A673 (cell line): Measurements from ENCODE around the gene EPHA8. TPM values are rescaled to one million over a fixed set of nuclear protein-coding genes. Genes with fewer than 3 reads are reported as not detected.

ENCODE experiments used
- BruUV-seq: library from RNA; stranded (reverse); fragments of 400-500 nt; replicated peaks from 2 replicates; lab custom pipeline; 2021; lab: Mats Ljungman, UMichigan
- CTCF ChIA-PET: fragments of 300-600 bp; sonication (Branson Sonifier 250); formaldehyde crosslinking; loops from one replicate; lab custom pipeline; 2022; ENCODE audit warnings: antibody characterized with exemption; lab: Charles Lee
- POLR2A ChIA-PET: fragments of 300-600 bp; sonication (Branson Sonifier 250); formaldehyde crosslinking; loops from one replicate; lab custom pipeline; 2022; ENCODE audit warnings: antibody characterized with exemption; ENCODE audit not compliant: low non-redundant PET; lab: Charles Lee
- DNase-seq: peaks from one replicate; pipeline ENCODE4 v3.0.0-alpha.2; 2015; ENCODE audit warnings: low spot score
- H3K27ac ChIP-seq: fragments of 200-600 bp; sonication (generic); 2 replicates; pipeline ENCODE4 v1.5.1; 2016; ENCODE audit warnings: mixed run types, low read depth, mild to moderate bottlenecking, mixed read lengths, antibody characterized with exemption, low read length; ENCODE audit not compliant: poor library complexity, severe bottlenecking
- H3K27me3 ChIP-seq: fragments of 200-600 bp; sonication (generic); replicated peaks from 2 replicates; pipeline ENCODE4 v1.6.1; 2017; ENCODE audit warnings: mixed run types, low read depth, mild to moderate bottlenecking, mixed read lengths, antibody characterized with exemption, low read length; ENCODE audit not compliant: insufficient read depth, poor library complexity
- H3K36me3 ChIP-seq: fragments of 200-600 bp; sonication (generic); 2 replicates; pipeline ENCODE4 v1.6.1; 2016; ENCODE audit warnings: mixed run types, mild to moderate bottlenecking, mixed read lengths, antibody characterized with exemption, low read length; ENCODE audit not compliant: insufficient read depth, poor library complexity, severe bottlenecking
- H3K4me1 ChIP-seq: fragments of 200-600 bp; sonication (generic); 2 replicates; pipeline ENCODE4 v1.6.1; 2017; ENCODE audit warnings: mixed run types, mild to moderate bottlenecking, mixed read lengths, antibody characterized with exemption, low read length; ENCODE audit not compliant: insufficient read depth, poor library complexity, severe bottlenecking
- H3K4me3 ChIP-seq: fragments of 200-600 bp; sonication (generic); 2 replicates; pipeline ENCODE4 v1.5.1; 2016; ENCODE audit warnings: low read depth, mixed run types, mild to moderate bottlenecking, mixed read lengths, low read length; ENCODE audit not compliant: poor library complexity, severe bottlenecking
- H3K9me3 ChIP-seq: fragments of 200-600 bp; sonication (generic); 2 replicates; pipeline ENCODE4 v1.6.1; 2016; ENCODE audit warnings: mixed run types, low read depth, mild to moderate bottlenecking, mixed read lengths, antibody characterized with exemption, low read length; ENCODE audit not compliant: poor library complexity, severe bottlenecking
- CTCF ChIP-seq: fragments of 300-800, 200-600 bp; sonication (generic); conservative IDR thresholded peaks from 2 replicates; pipeline ENCODE4 v1.5.1; 2017; ENCODE audit warnings: low read depth, mild to moderate bottlenecking, antibody characterized with exemption, low read length, moderate library complexity, mixed read lengths
- EZH2 ChIP-seq: fragments of 200-600 bp; sonication (generic); IDR thresholded peaks from 2 replicates; pipeline ENCODE4 v1.6.1; 2017; ENCODE audit warnings: borderline replicate concordance, low read depth, mild to moderate bottlenecking, mixed read lengths, antibody characterized with exemption, low read length; ENCODE audit not compliant: poor library complexity, severe bottlenecking
- intact Hi-C: fragments of 100-400 bp; cut with micrococcal nuclease; formaldehyde crosslinking; loops from one replicate; pipeline ENCODE4 v1.10.0; 2022; ENCODE audit not compliant: unreplicated experiment
- total RNA-seq: library from RNA; stranded (reverse); gene quantifications from 2 replicates; pipeline ENCODE4 v1.2.3, GENCODE V29; 2021

Gene EPHA8
- total RNA-seq, 1 experiment from 2014 or later: not detected

DNA sequence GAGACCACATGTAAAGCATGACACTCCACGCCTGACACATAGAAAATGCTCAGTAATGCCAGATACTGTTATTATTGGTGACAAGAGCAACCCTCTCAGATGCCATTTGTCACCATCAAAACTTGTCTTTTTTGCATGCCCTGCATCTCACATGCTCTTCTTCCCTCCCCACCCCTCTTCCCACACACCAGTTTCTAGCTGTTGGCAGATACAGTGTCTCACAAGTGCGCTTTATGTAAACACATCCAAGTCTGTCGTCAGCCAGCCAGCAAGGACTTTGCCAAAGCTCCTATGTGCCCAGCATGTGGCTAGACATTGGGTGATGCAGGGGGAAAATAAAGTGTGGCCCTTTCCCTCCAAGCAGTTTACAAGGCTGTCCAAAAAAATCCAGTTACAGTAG lies 44.9 kb upstream of the EPHA8 start:
- no peaks in the 10 kb centered on the region for H3K9me3 ChIP-seq
- POLR2A ChIA-PET: no interaction called here
- CTCF ChIA-PET: no interaction called here
- intact Hi-C loops: no loop called here
- no TSS peak for BruUV-seq
- no peaks in the 10 kb centered on the region for H3K27me3 ChIP-seq
- no peak overlapping the region for H3K27ac ChIP-seq
- DNase-seq: no peak
- H3K4me1 ChIP-seq: no peaks in the 10 kb centered on the region
- TF ChIP-seq EZH2: no peak
- no peak for TF ChIP-seq CTCF
- peaks cover 41% of the 10 kb centered on the region for H3K36me3 ChIP-seq
- no peak overlapping the region for H3K4me3 ChIP-seq

DNA sequence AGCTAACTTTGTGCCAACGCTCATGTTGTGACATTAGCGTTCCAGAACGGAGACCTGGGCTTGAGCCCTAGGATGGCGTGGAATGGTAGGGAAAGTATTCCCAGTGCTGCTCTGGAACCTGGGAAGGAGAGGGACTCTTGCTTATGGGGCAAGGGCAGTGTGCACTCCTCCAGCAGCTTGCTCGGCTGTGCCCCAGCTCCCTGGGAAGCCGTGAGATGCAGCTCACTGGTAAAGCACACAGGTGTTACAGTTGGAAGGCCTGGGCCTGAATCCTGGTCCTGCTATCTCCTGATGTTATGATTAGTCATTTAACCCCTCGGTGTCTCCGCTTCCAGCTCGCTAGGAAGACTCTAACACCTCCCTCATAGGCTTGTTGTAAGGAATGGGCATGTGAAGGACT lies 42.4 kb upstream of the EPHA8 start:
- BruUV-seq: no TSS peak
- intact Hi-C loops: no loop called here
- Histone ChIP-seq H3K36me3 (peaks cover 35% of the 10 kb centered on the region), H3K4me1 (no peaks in the 10 kb centered on the region), H3K9me3 (no peaks in the 10 kb centered on the region), H3K4me3 (no peak overlapping the region), H3K27me3 (no peaks in the 10 kb centered on the region), H3K27ac (no peak overlapping the region)
- TF ChIP-seq CTCF (no peak), EZH2 (no peak)
- ChIA-PET CTCF (no interaction called here), POLR2A (no interaction called here)
- DNase-seq: no peak

- ChIA-PET POLR2A (no interaction called here), CTCF (no interaction called here)
- BruUV-seq: no TSS peak
Observed at GRCh38 chr1:22521692-22522091, 41.6 kb upstream of the EPHA8 start.

More at GRCh38 chr1:22521692-22522091, 41.6 kb upstream of the EPHA8 start:
- Histone ChIP-seq H3K36me3 (peaks cover 35% of the 10 kb centered on the region), H3K27me3 (no peaks in the 10 kb centered on the region), H3K27ac (no peak overlapping the region), H3K4me1 (no peaks in the 10 kb centered on the region), H3K4me3 (no peak overlapping the region), H3K9me3 (no peaks in the 10 kb centered on the region)
- no peak for TF ChIP-seq EZH2
- no peak for TF ChIP-seq CTCF
- no peak for DNase-seq
- intact Hi-C loops: no loop called here
